Body of pancreas (tissue), 4 donors: Measurements from ENCODE around the gene OR5AN1. TPM values are rescaled to one million over a fixed set of nuclear protein-coding genes. Genes with fewer than 3 reads are reported as not detected.

Experiments
- ATAC-seq: fragments of 150-250 bp; one replicate; pipeline ENCODE4 v1.9.1; 2016
- DNase-seq, 4 donors: peaks; one replicate each; pipeline ENCODE4 v3.0.0-alpha.2; 2019
- H3K27ac ChIP-seq, 4 donors: fragments of 200-600 bp; sonication (generic); 1 replicate in 3 of 4; 2 replicates in 1 of 4; pipeline versions ENCODE4 v1.5.1 to v1.6.1; 2016 to 2019; ENCODE audit warnings: mild to moderate bottlenecking in 1 of 4, mixed read lengths in 1 of 4, moderate library complexity in 1 of 4
- H3K27me3 ChIP-seq, 2 donors: fragments of 200-600 bp; sonication (generic); one replicate each; pipeline ENCODE4 v1.6.0; 2016; ENCODE audit warnings: mild to moderate bottlenecking in 1 of 2
- H3K36me3 ChIP-seq, 2 donors: fragments of 200-600 bp; sonication (generic); replicated peaks in 1 of 2; 2 replicates each; pipeline ENCODE4 v1.5.1; 2016; ENCODE audit warnings: low read depth in 2 of 2; ENCODE audit not compliant: insufficient read depth in 1 of 2
- H3K4me1 ChIP-seq: fragments of 200-600 bp; sonication (generic); one replicate; pipeline ENCODE4 v1.6.0; 2016
- H3K4me3 ChIP-seq, 2 donors: fragments of 200-600 bp; sonication (generic); 1 replicate in 1 of 2; 2 replicates in 1 of 2; pipeline ENCODE4 v1.5.1; 2016 to 2019
- H3K9me3 ChIP-seq, 3 donors: fragments of 200-600 bp; sonication (generic); 1 replicate in 2 of 3; 2 replicates in 1 of 3; pipeline ENCODE4 v1.5.1; 2016
- CTCF ChIP-seq, 7 experiments: fragments of 450-650 bp in 4 of 7; fragments of 200-600 bp in 3 of 7; sonication (generic) in 3 of 7; IDR thresholded peaks; one replicate each; pipeline ENCODE4 v1.5.1; 2016 to 2019; ENCODE audit warnings: antibody characterized with exemption in 7 of 7
- POLR2A ChIP-seq, 3 donors: fragments of 450-650 bp; IDR thresholded peaks; one replicate each; pipeline ENCODE4 v1.6.1; 2016; ENCODE audit warnings: antibody characterized with exemption in 3 of 3, mild to moderate bottlenecking in 2 of 3
- WGBS, 2 donors: methylation state at CpG; one replicate each; pipeline ENCODE4 v1.1.5; 2017; 5-methylcytosine and 5-hydroxymethylcytosine counted together
- intact Hi-C: fragments of 100-400 bp; cut with DNase I; formaldehyde crosslinking; loops from one replicate; pipeline ENCODE4 v1.15.1; 2023
- total RNA-seq, 2 donors: library from RNA; depleted of rRNA; stranded (reverse); fragments of >200 nt; gene quantifications; one replicate each; pipeline ENCODE4 v1.1.0, GENCODE V29; 2016

The OR5AN1 gene
- total RNA-seq, 2 donors from 2014 or later = not detected

DNA sequence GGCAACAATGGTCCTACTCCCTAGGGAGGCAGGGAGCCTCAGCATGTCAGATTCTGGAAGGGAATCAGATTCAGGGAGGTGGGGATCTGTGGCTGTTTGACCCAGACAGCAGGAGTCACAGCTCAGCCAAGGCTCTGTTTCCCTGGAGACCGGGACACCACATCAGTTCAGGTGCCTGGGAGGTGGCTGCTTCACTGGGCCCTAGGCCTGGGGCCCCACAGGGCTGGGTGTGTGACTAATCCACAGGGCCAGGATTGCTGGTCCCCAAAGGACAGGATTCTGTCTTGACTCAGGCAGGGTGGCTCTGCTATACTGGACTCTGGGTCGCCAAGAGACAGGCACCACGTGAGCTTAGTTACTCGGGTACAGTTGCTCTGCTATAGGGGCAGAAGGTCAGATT lies 3.5 kb upstream of the OR5AN1 start:
- TF ChIP-seq POLR2A (IDR thresholded peaks at IDR 0.05) = no peak
- no peak for TF ChIP-seq CTCF (IDR thresholded peaks at IDR 0.05)

DNA sequence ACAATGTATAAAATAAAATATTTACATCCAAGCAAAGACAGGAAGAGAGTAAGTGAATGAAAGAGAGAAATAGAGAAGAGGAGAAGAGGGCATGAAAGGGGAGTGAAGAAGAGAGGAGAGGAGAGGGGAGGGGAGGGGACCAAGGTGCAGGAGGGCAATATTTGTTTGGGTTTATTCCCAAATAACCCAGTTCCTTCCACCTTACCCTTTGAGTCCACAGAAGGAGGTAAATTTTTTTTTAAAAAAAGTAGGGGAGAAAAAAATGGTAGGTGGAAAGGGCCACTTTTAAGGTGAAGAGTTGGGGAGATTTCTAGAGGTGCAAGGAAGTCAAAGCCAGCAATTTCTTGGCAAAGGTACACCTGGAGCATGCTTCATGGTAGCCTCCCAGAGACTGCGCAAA lies 2.1 kb upstream of the OR5AN1 start:
- Histone ChIP-seq H3K4me1 (no peaks in the 10 kb centered on the region), H3K36me3 (no peaks in the 10 kb centered on the region), H3K4me3 (no peak overlapping the region), H3K27me3 (no peaks in the 10 kb centered on the region), H3K9me3 (no peaks in the 10 kb centered on the region), H3K27ac (no peak overlapping the region)
- intact Hi-C loops = no loop called here
- DNase-seq (no peak), ATAC-seq (no peak)
- TF ChIP-seq POLR2A (IDR thresholded peaks at IDR 0.05) (no peak), CTCF (IDR thresholded peaks at IDR 0.05) (no peak)
- 100% methylated on average over 1 of the region's 1 CpG for WGBS, 2 donors

More for the DNA sequence above, 3.5 kb upstream of the OR5AN1 start:
- no peaks in the 10 kb centered on the region for H3K4me1 ChIP-seq
- intact Hi-C loops = no loop called here
- H3K27ac ChIP-seq = no peak overlapping the region
- no peaks in the 10 kb centered on the region for H3K27me3 ChIP-seq
- H3K4me3 ChIP-seq = no peak overlapping the region
- ATAC-seq = no peak
- H3K9me3 ChIP-seq = no peaks in the 10 kb centered on the region
- WGBS, 2 donors = 92% methylated on average over 4 of the region's 4 CpGs
- DNase-seq = no peak
- H3K36me3 ChIP-seq = no peaks in the 10 kb centered on the region

GRCh38 chr11:59358020-59358419 lies 675 bp upstream of the OR5AN1 start:
- H3K4me3 ChIP-seq = no peak overlapping the region
- no peaks in the 10 kb centered on the region for H3K27me3 ChIP-seq
- TF ChIP-seq POLR2A (IDR thresholded peaks at IDR 0.05) (no peak), CTCF (IDR thresholded peaks at IDR 0.05) (no peak)
- no peaks in the 10 kb centered on the region for H3K4me1 ChIP-seq
- DNase-seq (no peak), ATAC-seq (no peak)
- H3K27ac ChIP-seq = no peak overlapping the region
- intact Hi-C loops = no loop called here
- no peaks in the 10 kb centered on the region for H3K36me3 ChIP-seq
- no peaks in the 10 kb centered on the region for H3K9me3 ChIP-seq

- DNase-seq (no peak), ATAC-seq (no peak)
- H3K27ac ChIP-seq = no peak overlapping the region
- no peak overlapping the region for H3K4me3 ChIP-seq
- TF ChIP-seq POLR2A (IDR thresholded peaks at IDR 0.05) (no peak), CTCF (IDR thresholded peaks at IDR 0.05) (no peak)
- no peaks in the 10 kb centered on the region for H3K4me1 ChIP-seq
- no peaks in the 10 kb centered on the region for H3K36me3 ChIP-seq
- intact Hi-C loops = no loop called here
- no peaks in the 10 kb centered on the region for H3K9me3 ChIP-seq
- H3K27me3 ChIP-seq = no peaks in the 10 kb centered on the region
Measured at GRCh38 chr11:59365232-59366018, 6.7 kb downstream of the OR5AN1 start.
